GM12892 (cell line): Measurements from ENCODE around the gene GRM7.

Experiments
- POLR2A ChIP-seq: IDR thresholded peaks from 2 replicates; pipeline ENCODE4 v1.6.1; 2011; ENCODE audit warnings: low read depth, low read length, control low read depth
- POLR2AphosphoS5 ChIP-seq: IDR thresholded peaks from 2 replicates; pipeline ENCODE4 v1.6.1; 2011; ENCODE audit warnings: low read depth, low read length, control low read depth

DNA sequence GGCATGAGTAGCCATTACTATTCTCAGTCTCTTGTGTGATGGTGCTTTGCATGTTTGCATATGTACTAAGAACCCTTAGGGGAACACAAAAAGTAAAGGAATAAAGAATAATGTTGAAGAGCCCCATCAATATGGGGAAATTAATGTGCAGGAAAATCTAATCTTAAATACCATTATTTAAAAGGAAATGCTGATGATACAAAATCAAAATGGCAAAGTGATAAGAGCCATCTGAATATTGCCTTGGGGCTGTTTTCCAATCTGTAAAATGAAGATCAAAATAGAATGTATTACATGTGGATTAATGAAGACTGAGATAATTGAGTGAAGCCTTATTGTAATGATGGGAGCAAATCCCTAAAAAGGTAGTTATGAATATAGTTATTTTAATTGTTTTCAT, 771.4 kb downstream of the GRM7 start:
- TF ChIP-seq POLR2A (no peak), POLR2AphosphoS5 (no peak)
